Peyer's patch (tissue), 4 donors: ENCODE results near the gene EHBP1L1.

Experiments
- POLR2A ChIP-seq, 2 donors: fragments of 450-650 bp; IDR thresholded peaks; one replicate each; pipeline ENCODE4 v1.5.1; 2017; ENCODE audit warnings: antibody characterized with exemption in 2 of 2, mild to moderate bottlenecking in 2 of 2, moderate library complexity in 2 of 2
- TF ChIP-seq, protein P1 (sequence below), 6 experiments: fragments of 450-650 bp in 4 of 6; fragments of 200-600 bp in 2 of 6; sonication (generic) in 1 of 6; IDR thresholded peaks; one replicate each; pipeline ENCODE4 v1.5.1; 2017 to 2019; ENCODE audit warnings: antibody characterized with exemption in 6 of 6, mild to moderate bottlenecking in 3 of 6, moderate library complexity in 1 of 6

DNA sequence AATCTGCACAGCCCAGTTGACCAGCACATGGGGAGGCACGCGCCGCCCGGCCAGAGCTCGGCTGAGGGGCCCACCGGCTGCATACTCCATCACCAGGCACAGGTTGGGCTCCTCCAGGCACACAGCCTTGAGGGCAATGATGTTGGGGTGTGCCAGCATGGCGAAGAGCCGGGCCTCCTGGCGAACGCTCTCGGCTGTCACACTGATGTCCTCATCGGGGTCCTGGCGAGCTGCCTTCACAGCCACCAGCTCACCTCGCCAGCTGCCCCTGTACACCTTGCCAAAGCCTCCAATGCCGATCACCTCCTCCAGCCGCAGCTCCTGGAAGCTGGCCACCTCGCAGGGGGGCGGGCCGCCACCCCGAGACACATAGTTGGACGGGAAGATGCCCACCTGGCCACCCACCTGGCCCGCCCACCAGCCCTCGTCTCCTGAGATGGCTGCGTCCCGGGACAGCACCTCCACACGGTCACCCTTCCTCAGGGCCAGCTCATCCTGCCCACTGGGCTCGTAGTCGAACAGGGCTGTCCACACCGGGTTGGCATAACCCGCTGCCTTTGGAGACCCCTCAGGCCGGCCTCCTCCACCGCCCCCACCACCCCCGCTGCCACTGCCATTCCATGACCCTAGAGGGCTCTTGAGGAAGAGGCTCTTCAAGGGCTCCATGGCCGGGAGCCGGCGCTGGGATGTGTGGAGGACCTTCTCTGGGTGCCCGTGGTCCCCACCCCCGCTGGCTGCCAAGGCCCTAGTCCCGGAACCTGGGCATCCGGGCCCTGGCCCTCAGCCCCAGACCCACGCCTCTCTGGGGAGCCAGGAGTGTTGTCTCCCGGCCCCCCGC, 37.5 kb downstream of the EHBP1L1 start:
- TF ChIP-seq, protein P1, sequence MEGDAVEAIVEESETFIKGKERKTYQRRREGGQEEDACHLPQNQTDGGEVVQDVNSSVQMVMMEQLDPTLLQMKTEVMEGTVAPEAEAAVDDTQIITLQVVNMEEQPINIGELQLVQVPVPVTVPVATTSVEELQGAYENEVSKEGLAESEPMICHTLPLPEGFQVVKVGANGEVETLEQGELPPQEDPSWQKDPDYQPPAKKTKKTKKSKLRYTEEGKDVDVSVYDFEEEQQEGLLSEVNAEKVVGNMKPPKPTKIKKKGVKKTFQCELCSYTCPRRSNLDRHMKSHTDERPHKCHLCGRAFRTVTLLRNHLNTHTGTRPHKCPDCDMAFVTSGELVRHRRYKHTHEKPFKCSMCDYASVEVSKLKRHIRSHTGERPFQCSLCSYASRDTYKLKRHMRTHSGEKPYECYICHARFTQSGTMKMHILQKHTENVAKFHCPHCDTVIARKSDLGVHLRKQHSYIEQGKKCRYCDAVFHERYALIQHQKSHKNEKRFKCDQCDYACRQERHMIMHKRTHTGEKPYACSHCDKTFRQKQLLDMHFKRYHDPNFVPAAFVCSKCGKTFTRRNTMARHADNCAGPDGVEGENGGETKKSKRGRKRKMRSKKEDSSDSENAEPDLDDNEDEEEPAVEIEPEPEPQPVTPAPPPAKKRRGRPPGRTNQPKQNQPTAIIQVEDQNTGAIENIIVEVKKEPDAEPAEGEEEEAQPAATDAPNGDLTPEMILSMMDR (IDR thresholded peaks at IDR 0.05): no peak
- no peak for TF ChIP-seq POLR2A (IDR thresholded peaks at IDR 0.05)
